Neural cell (in vitro differentiated cells): ENCODE measurements around the gene DCBLD1. TPM values are rescaled to one million over a fixed set of nuclear protein-coding genes. Genes with fewer than 3 reads are reported as not detected.

ENCODE experiments used
- H2AFZ ChIP-seq: fragments of 200-600, 300-800 bp; sonication (generic), shearing (Covaris generic); 2 replicates; pipeline ENCODE4 v1.6.0; 2014; ENCODE audit warnings: low read depth, mild to moderate bottlenecking, antibody characterized with exemption, low read length, moderate library complexity
- H3F3A ChIP-seq: fragments of 200-600 bp; shearing (Covaris generic); 2 replicates; pipeline ENCODE4 v1.6.1; 2016; ENCODE audit warnings: mild to moderate bottlenecking, moderate library complexity, mixed read lengths, antibody characterized with exemption, low read length; ENCODE audit not compliant: insufficient read depth, poor library complexity, severe bottlenecking
- H3K27ac ChIP-seq: fragments of 200-600, 300-800 bp; sonication (generic), shearing (Covaris generic); 2 replicates; pipeline ENCODE4 v1.5.1; 2014; ENCODE audit warnings: mild to moderate bottlenecking, low read length, moderate library complexity
- H3K27me3 ChIP-seq: fragments of 300-800, 200-600 bp; sonication (generic), shearing (Covaris generic); 2 replicates; pipeline ENCODE4 v1.6.0; 2014; ENCODE audit warnings: mild to moderate bottlenecking, low read depth, low read length, moderate library complexity; ENCODE audit not compliant: insufficient read depth
- H3K36me3 ChIP-seq: fragments of 300-800, 200-600 bp; sonication (generic), shearing (Covaris generic); 2 replicates; pipeline ENCODE4 v1.5.1; 2014; ENCODE audit warnings: mild to moderate bottlenecking, antibody characterized with exemption, low read length, moderate library complexity; ENCODE audit not compliant: insufficient read depth
- H3K4me2 ChIP-seq: fragments of 300-800, 200-600 bp; sonication (generic), shearing (Covaris generic); 2 replicates; pipeline ENCODE4 v1.6.0; 2014; ENCODE audit warnings: mild to moderate bottlenecking, low read length
- H3K4me3 ChIP-seq: fragments of 300-800, 200-600 bp; sonication (generic), shearing (Covaris generic); 2 replicates; pipeline ENCODE4 v1.5.1; 2014; ENCODE audit warnings: mild to moderate bottlenecking, low read length, moderate library complexity
- H3K79me2 ChIP-seq: fragments of 200-600 bp; shearing (Covaris generic); replicated peaks from 2 replicates; pipeline ENCODE4 v1.6.0; 2014; ENCODE audit warnings: mild to moderate bottlenecking, low read length, moderate library complexity; ENCODE audit not compliant: insufficient read depth
- H3K9ac ChIP-seq: fragments of 300-800, 200-600 bp; sonication (generic), shearing (Covaris generic); 2 replicates; pipeline ENCODE4 v1.6.1; 2016; ENCODE audit warnings: mild to moderate bottlenecking, low read length, mixed read lengths
- H3K9me2 ChIP-seq: fragments of 200-600 bp; shearing (Covaris generic); 2 replicates; pipeline ENCODE4 v1.6.1; 2016; ENCODE audit warnings: mild to moderate bottlenecking, low read length, mixed read lengths; ENCODE audit not compliant: insufficient read depth
- H3K9me3 ChIP-seq: fragments of 200-600, 300-800 bp; sonication (generic), shearing (Covaris generic); 2 replicates; pipeline ENCODE4 v1.6.1; 2016; ENCODE audit warnings: mild to moderate bottlenecking, mixed run types, low read length, moderate library complexity, mixed read lengths
- H4K20me1 ChIP-seq: fragments of 200-600 bp; shearing (Covaris generic); 2 replicates; pipeline ENCODE4 v1.6.1; 2016; ENCODE audit warnings: mild to moderate bottlenecking, mixed run types; ENCODE audit not compliant: insufficient read depth
- EP300 ChIP-seq: fragments of 450-650 bp; conservative IDR thresholded peaks from 2 replicates; pipeline ENCODE4 v1.6.1; 2014; ENCODE audit warnings: antibody characterized with exemption, mild to moderate bottlenecking, moderate library complexity; ENCODE audit not compliant: poor library complexity, severe bottlenecking
- EZH2 ChIP-seq: fragments of 200-600, 300-800 bp; shearing (Covaris generic), sonication (generic); IDR thresholded peaks from 2 replicates; pipeline ENCODE4 v1.6.1; 2014; ENCODE audit warnings: antibody characterized with exemption, low read length, borderline replicate concordance, mild to moderate bottlenecking; ENCODE audit not compliant: insufficient read depth, poor library complexity, severe bottlenecking
- MXI1 ChIP-seq: fragments of 450-650 bp; conservative IDR thresholded peaks from 2 replicates; pipeline ENCODE4 v1.6.1; 2014; ENCODE audit warnings: antibody characterized with exemption, mild to moderate bottlenecking; ENCODE audit not compliant: poor library complexity, severe bottlenecking
- POLR2AphosphoS5 ChIP-seq: IDR thresholded peaks from 2 replicates; pipeline ENCODE4 v1.6.1; 2012
- RAD21 ChIP-seq: fragments of 450-650 bp; conservative IDR thresholded peaks from 2 replicates; pipeline ENCODE4 v1.6.1; 2014; ENCODE audit warnings: antibody characterized with exemption, mild to moderate bottlenecking, moderate library complexity
- SMC3 ChIP-seq: fragments of 450-650 bp; conservative IDR thresholded peaks from 2 replicates; pipeline ENCODE4 v1.6.1; 2014; ENCODE audit warnings: antibody characterized with exemption, mild to moderate bottlenecking, moderate library complexity; ENCODE audit not compliant: poor library complexity
- TAF1 ChIP-seq: IDR thresholded peaks from 2 replicates; pipeline ENCODE4 v1.6.1; 2012; ENCODE audit warnings: low read depth
- polyA plus RNA-seq: library from polyadenylated mRNA; depleted of rRNA; stranded (reverse); fragments of >200 nt; gene quantifications from 2 replicates; pipeline ENCODE4 v1.2.3, GENCODE V29; 2014
- TF ChIP-seq, protein P1 (sequence below): fragments of 450-650 bp; IDR thresholded peaks from 2 replicates; pipeline ENCODE4 v1.5.1; 2014; ENCODE audit warnings: antibody characterized with exemption, mild to moderate bottlenecking, moderate library complexity; ENCODE audit not compliant: poor library complexity, severe bottlenecking
- TF ChIP-seq, protein P2 (sequence below): IDR thresholded peaks from 2 replicates; pipeline ENCODE4 v1.6.1; 2012; ENCODE audit warnings: borderline replicate concordance

Gene DCBLD1
- polyA plus RNA-seq, 1 donor from 2014 or later: 11.4 TPM

DNA sequence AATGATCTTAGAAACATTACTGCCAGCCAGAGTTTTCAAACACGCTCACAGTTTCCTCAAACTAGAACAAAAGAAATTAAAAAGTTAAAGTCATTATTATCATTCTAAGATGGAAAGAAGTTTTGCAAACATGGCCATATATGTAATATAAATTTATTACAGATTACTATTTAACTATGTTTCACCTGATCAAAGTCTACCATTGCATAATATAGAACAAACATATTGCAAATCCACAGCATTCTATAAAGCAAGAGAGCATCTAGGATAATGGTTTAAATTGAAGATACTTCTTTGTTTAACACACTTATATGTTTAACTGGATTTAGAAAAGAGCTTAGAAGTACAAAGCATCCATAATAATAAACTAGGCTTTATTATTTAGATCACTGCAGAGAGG, 26.2 kb upstream of the DCBLD1 start (continued):
- TF ChIP-seq POLR2AphosphoS5: no peak
- no peak for TF ChIP-seq MXI1

DNA sequence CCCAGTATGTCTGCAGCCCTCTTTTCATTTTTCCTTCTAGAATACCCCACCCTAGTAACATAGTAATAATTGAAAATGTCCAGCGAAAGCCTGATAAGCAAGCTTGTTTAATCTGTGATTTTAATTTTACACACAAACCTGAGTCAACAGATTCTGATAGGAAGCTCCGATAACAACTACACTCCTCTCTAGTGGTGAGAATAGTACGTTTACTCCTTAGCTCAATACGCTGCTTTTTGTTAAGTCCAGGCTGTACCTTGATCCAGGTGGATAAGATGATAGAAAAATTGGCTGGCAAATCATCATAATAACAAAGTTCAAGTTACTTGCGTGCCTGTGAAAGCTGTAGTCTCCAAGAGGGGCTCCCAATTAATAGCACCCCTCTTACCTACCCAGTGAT, 25.5 kb upstream of the DCBLD1 start:
- H3K36me3 ChIP-seq: no peaks in the 10 kb centered on the region
- no peaks in the 10 kb centered on the region for H3K79me2 ChIP-seq
- no peak overlapping the region for H3K27ac ChIP-seq
- H3K27me3 ChIP-seq: no peaks in the 10 kb centered on the region
- H3K4me3 ChIP-seq: no peak overlapping the region
- H2AFZ ChIP-seq: no peak overlapping the region
- TF ChIP-seq TAF1 (no peak), RAD21 (no peak), SMC3 (no peak), EP300 (no peak), POLR2AphosphoS5 (no peak), MXI1 (no peak), EZH2 (no peak)
- TF ChIP-seq, protein P1, sequence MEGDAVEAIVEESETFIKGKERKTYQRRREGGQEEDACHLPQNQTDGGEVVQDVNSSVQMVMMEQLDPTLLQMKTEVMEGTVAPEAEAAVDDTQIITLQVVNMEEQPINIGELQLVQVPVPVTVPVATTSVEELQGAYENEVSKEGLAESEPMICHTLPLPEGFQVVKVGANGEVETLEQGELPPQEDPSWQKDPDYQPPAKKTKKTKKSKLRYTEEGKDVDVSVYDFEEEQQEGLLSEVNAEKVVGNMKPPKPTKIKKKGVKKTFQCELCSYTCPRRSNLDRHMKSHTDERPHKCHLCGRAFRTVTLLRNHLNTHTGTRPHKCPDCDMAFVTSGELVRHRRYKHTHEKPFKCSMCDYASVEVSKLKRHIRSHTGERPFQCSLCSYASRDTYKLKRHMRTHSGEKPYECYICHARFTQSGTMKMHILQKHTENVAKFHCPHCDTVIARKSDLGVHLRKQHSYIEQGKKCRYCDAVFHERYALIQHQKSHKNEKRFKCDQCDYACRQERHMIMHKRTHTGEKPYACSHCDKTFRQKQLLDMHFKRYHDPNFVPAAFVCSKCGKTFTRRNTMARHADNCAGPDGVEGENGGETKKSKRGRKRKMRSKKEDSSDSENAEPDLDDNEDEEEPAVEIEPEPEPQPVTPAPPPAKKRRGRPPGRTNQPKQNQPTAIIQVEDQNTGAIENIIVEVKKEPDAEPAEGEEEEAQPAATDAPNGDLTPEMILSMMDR: no peak
- TF ChIP-seq, protein P2, sequence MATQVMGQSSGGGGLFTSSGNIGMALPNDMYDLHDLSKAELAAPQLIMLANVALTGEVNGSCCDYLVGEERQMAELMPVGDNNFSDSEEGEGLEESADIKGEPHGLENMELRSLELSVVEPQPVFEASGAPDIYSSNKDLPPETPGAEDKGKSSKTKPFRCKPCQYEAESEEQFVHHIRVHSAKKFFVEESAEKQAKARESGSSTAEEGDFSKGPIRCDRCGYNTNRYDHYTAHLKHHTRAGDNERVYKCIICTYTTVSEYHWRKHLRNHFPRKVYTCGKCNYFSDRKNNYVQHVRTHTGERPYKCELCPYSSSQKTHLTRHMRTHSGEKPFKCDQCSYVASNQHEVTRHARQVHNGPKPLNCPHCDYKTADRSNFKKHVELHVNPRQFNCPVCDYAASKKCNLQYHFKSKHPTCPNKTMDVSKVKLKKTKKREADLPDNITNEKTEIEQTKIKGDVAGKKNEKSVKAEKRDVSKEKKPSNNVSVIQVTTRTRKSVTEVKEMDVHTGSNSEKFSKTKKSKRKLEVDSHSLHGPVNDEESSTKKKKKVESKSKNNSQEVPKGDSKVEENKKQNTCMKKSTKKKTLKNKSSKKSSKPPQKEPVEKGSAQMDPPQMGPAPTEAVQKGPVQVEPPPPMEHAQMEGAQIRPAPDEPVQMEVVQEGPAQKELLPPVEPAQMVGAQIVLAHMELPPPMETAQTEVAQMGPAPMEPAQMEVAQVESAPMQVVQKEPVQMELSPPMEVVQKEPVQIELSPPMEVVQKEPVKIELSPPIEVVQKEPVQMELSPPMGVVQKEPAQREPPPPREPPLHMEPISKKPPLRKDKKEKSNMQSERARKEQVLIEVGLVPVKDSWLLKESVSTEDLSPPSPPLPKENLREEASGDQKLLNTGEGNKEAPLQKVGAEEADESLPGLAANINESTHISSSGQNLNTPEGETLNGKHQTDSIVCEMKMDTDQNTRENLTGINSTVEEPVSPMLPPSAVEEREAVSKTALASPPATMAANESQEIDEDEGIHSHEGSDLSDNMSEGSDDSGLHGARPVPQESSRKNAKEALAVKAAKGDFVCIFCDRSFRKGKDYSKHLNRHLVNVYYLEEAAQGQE: no peak
- no peaks in the 10 kb centered on the region for H4K20me1 ChIP-seq
- H3K4me2 ChIP-seq: no peak overlapping the region
- no peak overlapping the region for H3K9ac ChIP-seq
- H3K9me2 ChIP-seq: no peaks in the 10 kb centered on the region
- H3F3A ChIP-seq: no peaks in the 10 kb centered on the region
- no peaks in the 10 kb centered on the region for H3K9me3 ChIP-seq

DNA sequence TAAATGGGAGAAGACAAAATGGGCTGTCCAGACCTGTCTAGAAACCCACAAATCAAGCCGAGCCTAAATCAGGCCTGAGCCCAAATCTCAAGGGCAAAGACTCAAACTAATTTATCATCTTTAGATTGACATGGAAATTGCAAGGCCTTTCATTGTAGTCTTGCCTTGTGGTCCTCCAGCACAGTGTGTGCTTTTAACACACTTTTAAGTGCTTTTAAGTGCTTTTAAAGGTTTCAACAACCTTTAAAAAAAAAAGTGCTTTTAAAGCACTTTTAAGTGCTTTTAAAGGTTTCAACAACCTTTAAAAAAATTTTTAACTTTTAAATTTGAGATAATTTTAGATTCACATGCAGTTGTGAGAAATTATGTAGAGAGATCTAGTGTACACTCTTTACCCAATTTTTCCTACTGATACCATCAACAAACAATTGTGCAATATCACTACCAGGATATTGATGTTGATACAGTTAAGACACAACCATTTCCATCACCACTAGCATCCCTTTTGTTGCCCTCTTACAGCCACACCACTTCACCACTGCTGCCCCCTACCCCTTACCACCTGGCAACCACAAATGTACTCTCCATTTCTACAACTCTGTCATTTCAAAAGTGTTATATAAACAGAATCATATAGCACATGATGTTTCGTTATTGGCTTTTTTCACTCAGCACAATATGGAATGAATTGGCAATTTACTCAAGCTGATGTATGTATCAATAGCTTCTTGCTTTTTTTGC, 23.1 kb upstream of the DCBLD1 start:
- no peaks in the 10 kb centered on the region for H3K9me2 ChIP-seq

More for the DNA sequence above, 23.1 kb upstream of the DCBLD1 start:
- Histone ChIP-seq H3K9ac (no peak overlapping the region), H3K4me3 (no peak overlapping the region), H3K9me3 (no peaks in the 10 kb centered on the region), H3F3A (no peaks in the 10 kb centered on the region), H3K36me3 (no peaks in the 10 kb centered on the region), H3K27ac (no peak overlapping the region), H4K20me1 (no peaks in the 10 kb centered on the region), H2AFZ (no peak overlapping the region), H3K4me2 (no peak overlapping the region), H3K79me2 (no peaks in the 10 kb centered on the region), H3K27me3 (no peaks in the 10 kb centered on the region)
- TF ChIP-seq TAF1 (no peak), SMC3 (no peak), POLR2AphosphoS5 (no peak), RAD21 (no peak), EZH2 (no peak), EP300 (no peak), MXI1 (no peak)
- TF ChIP-seq, protein P1: no peak
- TF ChIP-seq, protein P2: no peak
